Activated CD8-positive, alpha-beta memory T cell treated with anti-CD3 and anti-CD28 coated beads, Interleukin-2, amount 50 U/mL, for 48 hours (primary cell): ENCODE results near the gene GYPA.
"Not testable (repeated sequence)": the region's sequence is repeated elsewhere in the genome, so short reads cannot be mapped to it uniquely, and the experiment has no call there.

ENCODE experiments used
- DNase-seq: peaks from one replicate; pipeline ENCODE4 v3.0.0-alpha.2; 2020

GYPA gene

DNA sequence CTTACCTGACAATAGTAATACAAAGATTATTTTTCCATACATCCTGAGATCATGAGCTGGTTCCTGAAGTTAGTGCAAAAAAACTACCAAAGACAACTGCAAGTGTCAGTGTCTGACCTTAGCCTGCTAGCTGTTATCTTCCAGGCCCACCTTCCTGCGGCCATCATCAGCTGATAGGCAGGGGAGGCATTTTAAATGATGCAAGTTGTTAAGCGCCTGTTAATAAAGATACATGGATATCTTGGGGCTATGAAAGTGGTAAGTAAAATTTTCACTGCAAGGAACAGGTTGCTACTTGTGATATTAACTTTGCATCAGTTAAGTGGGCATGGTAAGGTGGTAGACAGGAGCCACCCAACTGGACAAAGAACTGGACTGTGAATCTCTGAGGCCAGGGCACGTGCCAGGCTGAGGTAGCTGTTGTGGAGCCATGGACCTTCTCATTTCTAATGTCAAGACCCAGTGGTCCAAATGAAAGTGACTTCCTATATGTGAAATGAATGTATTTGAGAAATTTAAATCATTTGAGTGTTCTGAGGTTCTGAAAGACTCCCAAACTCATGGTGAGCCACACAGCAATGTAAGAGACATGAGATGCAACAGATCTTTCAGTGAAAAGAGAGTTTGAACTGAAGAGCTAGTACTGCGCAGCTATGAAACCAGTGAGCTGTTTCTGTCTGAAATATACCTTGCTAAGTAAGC lies at the start of gene GYPA:
GYPA (minus strand) TSS at position 125 of the 702 bp plus-strand sequence; CDS start at position 42, 83 bp downstream.
- not testable (repeated sequence) for DNase-seq

DNA sequence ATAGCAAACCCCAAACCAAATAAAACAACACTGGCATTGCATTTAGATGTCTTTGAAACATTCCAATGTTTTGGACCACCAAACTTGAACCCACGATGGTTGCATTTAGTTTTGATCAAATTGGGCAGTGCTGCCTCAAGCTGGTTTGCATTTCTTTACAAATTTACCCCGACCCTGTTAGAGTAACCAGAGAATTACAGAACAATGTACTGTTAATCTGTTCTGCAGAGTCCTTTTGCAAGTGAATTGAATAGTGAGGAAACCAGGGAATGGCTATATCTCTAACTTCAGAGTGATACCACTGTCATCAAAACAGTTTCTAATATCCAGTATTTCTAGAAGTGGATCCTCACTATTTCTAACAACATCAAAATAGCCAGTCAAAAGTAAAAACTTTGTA lies 49.5 kb upstream of the GYPA start:
- no peak for DNase-seq

DNA sequence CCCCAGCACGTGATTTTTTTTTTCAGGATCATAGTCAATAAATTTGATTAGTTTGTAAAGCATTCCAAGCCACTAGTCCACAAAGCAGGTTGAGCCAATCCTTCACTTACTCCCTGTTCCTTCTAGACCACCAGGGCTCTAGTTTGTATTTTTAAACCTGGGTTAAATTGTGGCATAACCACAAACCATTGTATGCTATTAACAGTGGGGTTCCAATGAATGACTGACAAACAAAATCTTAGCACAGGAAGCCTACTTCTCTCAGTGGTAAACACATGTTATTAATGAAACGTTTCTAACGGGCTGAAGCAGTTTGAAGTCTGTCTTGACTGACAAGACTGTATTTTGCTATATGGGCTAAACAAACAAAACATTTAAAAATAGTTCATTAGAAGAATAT lies 48.6 kb upstream of the GYPA start:
- no peak for DNase-seq

DNA sequence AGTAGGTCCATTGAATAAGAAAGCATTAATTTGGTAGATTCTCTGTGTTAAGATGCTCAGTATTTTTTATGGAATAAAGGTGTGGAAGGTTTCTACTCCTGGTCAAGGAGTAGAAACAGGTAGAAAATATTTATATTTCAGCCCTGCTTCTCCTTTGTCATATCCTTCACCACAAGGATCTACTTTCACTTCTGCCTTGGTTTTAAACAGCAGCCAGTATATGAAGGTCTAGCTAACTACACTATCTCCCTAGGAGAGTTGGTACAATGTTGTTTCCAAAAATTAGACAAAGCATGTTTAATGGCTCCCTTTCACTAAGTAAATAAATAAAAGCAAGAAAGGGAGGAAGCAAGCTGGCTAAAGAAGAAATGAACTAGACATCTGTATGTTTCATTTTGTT lies 44.6 kb upstream of the GYPA start:
- DNase-seq = no peak

DNA sequence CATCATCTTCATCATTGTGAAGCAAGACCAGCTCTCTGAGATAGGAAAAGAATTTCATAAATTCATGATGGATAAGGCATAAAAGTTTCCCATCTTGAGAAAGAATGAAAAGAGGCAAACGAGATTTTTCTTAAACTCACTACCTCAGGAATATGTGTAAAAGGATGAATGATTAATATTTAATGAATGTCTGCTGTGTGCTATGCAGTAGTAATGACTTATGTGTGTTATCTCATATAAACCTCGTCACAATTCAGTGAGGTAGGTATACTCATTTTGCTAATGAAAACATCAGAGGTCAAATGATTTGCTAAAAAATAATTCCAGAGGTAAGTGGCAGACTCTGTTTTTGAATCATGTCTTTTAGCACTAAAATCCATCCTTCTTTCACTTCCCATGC lies 42.6 kb upstream of the GYPA start:
- DNase-seq = no peak

DNA sequence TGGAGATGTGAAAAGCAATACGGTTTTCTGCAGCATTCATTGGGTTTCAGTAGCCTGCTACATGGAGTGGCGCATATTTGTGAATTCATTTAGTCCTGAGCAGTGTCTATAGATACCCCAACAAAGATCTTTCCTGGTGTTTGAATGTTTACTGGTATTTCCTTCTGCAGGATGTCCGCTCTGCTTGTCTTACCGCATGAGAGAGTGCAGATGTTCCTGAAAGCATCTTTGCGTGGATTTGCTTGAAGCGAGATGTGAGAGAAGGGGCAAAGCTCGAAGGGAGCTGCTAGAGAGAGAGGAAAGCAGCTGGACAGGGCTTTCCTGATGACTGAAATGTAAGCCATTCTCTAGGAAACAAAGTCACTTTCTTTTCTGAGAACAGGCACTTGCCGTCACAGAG lies 40.9 kb upstream of the GYPA start:
- DNase-seq = no peak

DNA sequence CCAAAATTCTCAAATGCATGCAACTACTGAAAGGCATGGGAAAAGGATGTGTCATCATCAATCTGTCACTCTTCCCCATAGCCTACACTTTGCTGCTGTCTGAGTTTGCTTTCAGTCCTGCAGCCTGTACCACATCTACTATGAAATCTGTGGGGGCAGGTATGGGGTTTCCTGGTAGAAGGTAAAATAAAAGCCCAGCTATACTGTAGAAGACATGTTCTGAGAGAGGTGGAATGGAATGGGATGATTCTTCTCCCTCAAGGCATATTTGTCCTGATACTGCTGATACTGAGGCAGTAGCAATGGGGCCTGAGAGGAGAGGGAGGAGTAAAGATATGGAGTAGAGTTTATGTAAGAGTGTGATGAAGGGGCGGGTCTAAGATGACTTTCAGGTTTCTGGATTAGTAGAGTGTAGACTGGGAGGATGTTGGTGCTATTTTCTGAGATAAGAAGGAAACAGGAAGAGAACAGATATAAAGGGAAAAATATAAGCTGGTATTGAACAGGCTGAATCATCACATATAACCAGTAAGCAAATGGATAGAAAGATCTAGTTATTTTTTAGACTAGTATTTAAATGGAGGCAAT lies 38.7 kb upstream of the GYPA start:
- DNase-seq = no peak

DNA sequence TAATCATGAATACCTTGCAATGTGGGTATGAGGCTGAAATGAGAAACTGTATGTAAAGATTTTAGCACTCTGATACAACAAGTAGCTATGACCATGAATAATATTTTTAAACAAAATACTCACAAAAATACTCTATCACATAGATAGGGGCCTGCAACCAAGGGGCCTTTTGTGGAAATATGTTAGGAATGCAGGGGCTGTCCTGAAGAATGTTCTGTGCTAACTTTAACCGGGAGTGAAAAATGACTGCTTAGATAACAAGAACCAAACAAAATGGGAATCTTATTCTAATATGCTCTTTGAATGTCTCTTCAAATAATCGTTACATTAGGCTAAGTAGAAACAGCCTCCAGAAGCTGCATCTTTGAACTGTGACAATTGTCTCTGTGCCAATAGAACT lies 37.9 kb upstream of the GYPA start:
- no peak for DNase-seq

DNA sequence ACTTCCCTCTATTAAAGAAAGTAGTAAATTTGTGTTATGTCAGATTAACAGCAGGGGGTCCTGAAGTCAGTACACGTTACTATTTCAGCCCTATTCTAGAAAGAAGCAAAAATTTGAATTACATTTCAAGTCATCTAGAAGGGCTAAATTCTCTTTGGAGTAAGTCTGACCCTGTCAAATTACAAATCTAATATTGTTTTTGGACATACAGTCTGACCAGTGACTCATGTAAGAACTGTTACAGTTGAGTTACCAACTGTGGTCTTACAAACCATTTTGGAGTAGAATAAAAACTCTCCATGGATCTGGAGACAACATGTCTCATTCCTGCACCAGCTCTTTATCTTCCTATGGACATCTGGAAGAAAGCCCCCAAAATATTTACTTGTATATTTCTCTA lies 36.0 kb upstream of the GYPA start:
- DNase-seq = no peak

DNA sequence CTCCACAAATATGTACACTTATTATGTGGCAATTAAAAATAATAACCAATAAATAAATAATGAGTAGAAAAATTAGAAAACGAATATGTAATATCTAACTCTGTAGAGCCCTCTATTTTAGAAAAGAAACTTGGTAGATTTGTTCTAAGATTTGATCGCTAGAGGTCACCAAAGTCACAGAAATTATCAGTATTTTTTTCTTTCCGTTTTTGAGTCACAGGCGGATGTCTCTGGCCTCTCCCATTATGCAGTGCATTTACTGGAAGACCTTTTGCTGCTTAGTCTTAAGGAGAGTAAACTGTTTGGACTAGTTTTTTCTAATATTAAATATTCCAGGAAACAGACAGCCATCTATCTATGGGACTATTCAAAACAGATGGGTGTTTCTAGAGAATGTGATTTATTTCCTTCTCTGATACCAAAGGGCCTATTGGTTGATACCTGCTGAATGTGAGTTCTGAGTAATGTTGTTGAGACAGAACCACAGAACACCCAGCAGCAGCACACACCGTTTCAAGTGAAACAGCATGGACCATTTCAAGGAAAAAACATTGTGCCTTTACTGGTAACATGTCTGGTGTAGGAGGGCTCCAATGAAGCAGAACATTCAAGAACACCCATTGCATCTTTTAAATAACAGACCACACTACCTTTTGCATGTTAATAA lies 34.0 kb upstream of the GYPA start:
- no peak for DNase-seq

DNA sequence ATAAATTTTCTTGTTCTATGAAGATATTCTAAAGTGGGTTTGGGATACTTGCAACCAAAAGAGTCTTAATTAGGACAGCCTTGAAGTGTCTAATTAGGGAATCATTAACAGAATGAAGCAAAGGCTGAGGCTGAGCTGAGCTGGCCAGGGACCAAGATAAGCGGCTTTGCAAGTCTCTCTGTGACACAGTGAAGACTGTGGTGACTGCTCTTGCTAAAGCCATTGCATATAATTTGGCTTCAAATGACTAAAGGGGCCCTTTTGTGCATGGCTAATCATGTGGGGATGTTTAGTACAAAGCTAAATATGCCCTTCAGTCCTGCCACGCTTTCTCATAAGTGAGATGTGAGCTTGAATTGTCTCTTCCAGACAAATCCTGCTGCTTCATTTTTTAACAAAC lies 31.2 kb upstream of the GYPA start:
- DNase-seq = no peak

DNA sequence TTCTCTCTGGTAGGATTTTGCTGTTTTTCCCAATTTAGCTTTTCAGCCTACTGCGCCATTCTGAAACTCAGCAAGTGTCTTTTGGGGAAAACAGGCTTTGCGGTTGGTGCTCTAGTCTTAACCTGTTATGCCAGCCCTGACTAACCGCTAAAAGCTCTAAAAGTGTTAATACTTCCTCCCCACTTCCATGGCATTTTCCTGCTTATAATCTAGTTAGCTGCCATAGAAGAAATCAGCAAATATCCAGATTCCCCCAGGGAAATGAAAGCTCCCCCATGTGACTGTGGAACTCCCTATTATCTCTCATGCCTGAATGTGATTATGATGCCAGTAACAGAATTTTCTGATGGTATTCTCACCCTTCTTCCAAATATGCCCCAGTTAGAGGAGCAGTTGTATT lies 28.7 kb upstream of the GYPA start:
- DNase-seq = no peak

DNA sequence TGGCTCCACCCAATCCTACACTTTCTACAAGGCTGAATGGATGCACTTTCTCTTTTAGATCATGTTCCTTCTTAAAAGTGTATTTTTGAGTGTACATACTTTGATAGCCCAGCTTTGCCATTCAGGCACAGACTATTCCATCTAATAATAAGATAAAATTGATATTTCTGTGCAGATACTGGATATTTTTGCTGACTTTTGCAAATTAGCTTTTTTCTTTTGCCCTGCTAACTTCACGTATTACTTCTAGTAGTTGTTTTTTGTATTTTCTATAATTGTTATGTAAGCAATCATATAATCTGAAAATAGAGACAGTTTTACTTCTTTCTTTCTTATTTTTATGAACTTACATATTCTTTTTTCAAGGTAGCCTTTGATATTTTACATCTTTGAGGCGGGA lies 13.5 kb upstream of the GYPA start:
- DNase-seq = no peak

DNA sequence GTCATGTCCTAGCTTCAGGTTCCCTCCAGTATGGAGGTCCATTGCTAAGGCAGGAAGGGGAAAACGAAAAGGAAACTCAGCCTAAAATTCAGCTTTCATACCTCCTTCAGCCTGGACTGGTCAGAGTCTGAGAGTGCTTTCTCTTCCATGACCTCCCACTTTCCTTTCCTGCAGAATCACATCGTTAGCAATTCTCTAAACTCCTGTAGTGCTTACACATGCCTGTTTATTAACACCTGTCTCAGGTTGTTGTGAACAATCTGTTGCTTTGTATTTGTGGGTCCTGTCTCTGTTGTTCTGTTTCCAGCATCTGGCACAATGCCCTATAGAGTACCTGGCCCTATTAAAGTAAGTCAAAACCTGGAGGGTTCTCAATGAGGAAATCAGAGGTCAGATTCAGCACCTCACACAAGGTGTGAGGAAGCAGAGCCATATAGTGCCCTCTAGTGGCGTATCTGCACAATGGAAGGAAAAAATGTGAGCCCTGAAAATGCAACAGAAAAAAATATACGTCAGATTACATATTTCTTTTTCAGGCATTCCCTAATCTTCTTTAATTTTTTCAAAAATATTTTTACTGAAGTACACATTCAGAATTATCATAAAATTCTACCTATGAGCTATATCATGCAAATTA lies 2.3 kb upstream of the GYPA start:
- DNase-seq = not testable (repeated sequence)

DNA sequence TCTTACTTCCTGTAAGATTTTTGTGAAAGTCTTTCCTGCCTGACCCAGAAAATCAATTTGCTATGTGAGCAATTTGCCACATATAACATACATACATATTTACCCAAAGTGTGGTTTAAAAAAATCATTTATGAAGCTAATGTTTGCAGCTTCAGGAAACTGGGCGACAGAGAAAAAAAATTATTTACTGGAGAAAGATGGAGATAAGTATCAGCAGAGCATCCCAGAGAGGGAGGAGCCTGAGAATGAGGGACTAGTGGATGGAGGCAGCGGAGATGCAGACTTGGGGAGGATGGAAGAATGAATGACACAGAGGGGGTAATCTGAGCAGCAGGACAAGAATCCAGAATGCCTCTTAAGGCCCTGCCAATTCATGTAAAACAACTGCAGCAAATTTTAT lies 975 bp upstream of the GYPA start:
- DNase-seq = no peak

DNA sequence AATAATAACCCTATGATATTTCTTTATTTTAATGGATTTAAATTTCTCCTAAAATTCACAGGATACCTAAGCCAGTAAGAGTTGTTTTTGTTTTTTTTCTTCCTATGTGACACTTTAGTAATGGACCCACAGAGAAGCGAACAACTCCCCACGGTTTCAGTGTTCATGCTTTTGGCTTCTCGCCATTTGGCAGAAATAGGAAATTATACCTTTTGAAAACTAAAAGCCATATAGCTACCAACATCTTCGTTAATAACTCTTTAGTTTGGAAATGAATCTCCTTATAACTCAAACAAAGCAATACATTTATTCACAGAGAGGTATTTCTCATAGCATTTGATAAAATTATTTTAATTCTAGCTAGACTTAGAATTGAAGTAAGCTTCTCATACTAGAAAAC lies 527 bp downstream of the GYPA start:
- DNase-seq = not testable (repeated sequence)

DNA sequence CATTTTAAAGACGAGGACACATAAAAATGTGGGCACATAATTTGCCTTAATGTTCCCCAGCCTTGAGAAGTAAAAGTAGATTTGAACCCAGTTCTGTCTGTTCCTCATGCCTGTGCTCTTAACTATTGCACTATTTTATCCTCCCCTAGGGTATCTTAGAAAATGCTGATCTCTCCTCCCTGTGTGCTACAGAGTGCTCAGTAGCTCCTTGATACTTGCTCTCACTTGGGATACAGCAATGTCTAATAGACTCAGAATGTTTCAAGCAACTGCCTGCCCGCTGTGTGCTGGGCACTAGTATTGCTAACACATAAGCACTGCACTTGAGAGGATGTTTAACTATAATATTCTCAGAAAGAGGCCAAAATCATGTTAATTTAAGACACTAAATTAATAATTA lies 971 bp downstream of the GYPA start:
- not testable (repeated sequence) for DNase-seq

DNA sequence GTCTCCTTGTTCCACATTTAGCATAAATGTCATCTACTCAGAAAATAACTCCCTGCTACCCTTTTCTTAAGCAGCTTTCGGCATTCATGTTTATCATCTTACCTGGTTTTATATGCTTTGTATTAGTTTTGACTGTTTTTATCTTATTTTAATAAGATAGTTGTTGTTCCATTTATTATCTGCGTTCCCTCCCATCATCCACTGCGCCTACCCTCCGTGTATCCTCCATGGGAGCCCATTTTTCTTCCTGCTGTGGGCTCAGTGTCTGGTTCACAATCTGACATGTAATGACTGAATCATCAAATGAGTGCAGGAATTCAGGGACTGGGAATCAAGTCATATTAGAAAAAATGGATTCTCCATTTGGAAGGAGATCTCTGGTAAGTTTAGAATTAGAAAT lies 2.3 kb downstream of the GYPA start:
- DNase-seq = not testable (repeated sequence)

DNA sequence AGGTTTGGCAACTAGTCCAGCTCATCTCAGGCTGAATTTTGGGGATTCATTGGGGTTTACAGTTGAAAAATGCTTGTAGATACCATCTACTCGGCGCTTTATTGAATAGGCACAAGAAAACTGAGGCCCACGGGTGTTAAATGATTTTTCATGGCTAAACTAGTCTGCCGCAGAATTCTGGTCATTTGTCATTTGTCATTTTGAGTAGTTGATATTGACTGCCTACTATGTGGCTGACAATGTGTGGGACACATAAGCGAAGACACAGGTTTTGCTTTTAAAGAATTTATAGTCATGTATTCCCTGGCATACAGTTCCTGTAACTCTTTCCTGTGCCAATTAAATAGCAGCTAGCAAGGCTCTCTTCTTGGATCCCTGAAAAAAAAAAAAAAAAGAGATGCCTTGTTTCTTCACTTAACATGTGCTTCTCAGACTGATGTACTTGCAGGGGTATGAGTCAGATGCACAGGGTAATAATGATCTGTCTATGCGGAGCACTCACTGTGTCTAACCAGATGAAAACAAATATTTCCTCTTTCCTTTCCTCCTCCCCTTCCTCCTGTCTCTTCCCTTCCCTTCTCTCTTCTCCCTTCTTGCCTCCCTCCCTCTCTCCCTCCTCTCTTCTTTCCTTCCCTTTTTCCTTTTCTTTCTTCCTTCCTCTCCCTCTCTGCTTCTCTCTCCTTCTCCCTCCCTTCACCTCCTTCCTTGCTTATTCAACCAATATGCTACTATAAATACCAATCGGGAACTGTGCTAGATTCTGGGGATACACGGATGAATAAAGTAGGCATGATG lies 3.2 kb downstream of the GYPA start:
- not testable (repeated sequence) for DNase-seq

DNA sequence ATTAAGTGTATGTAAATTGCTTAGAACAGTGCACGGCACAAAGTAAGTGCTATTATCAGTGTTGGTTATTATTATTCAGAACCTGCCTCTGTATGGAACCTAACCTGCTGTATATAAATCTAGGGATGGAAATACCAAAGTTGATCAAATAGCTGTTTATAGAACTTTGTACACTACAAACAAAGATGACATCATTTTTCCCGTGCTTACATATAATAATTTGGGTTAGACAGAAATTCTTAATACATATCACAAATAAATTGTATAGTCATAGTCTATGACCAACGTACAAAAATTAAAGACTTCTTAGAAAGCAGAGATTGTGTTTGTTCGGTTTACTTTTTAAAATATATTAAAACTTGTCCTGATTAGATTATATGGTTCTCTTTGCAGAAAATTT lies 4.3 kb downstream of the GYPA start:
- DNase-seq = not testable (repeated sequence)

DNA sequence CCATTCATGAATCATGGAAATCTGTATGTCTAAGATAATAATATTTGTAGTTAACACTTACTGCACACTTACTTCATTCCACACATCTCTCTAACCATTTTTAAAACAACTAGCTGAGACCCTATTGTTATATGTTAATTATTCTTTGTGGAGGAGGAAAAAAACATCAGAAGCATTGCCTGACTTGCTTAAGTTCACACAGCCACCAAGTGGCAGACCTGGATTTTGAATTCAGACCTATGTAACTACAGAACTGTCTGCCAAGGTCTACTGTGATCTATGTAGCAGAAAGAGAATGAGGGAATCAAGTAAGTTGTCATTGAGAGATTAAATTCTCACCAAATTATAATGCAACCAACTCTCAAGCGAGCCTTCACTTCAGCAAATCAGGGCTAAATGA lies 10.4 kb downstream of the GYPA start:
- DNase-seq = not testable (repeated sequence)

DNA sequence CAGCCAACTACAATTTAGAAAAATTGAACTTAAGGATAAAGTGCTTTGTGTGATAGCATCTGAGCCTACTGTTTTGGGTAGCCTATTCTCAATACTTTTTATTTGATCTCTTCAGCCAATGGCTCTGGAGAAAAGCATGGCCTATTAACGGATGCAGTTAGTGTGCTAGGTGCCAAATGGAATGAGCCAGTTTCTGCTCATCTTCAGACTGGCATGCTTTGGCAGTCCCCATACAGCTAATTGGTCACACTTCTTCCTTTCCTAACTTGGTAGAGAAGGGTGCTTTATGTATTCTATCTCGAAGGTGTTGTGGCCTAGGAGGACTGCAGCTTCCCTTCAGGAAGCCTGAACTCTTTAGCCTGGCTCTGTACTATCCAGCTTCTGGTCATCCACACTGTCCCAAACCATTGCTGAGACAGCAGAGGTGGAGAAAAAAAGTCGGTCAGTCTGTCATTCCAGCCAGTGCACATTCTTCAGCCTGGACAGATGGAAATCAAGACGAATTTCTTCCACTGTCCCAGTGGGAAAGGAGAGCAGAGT lies 11.1 kb downstream of the GYPA start:
- not testable (repeated sequence) for DNase-seq
